Measurements from ENCODE around the gene CLUH.

Gene CLUH

DNA sequence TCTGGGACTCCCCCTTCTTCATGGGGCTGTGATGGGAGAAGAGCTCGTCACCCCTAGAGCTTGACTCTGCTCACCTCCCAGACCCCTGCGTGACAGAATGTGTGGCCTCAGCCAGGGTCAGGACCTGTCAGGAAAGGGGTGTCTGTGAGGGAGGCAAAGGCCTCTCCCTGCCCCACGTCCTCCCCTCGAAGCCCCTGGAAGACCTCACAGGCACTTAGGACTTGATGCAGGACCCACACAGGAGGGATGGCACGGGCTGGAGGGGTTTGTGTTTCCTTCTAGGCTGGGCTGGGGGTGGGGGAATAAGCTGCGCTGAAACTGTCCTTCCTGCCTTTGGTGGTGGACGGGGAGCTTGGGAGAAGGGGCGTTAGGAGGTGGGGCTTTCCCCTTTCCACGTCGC lies 11.0 kb upstream of the CLUH start:
- in situ Hi-C loops (cut with HindIII; ENCODE audit: low sequenced_read_pairs): no loop called here

DNA sequence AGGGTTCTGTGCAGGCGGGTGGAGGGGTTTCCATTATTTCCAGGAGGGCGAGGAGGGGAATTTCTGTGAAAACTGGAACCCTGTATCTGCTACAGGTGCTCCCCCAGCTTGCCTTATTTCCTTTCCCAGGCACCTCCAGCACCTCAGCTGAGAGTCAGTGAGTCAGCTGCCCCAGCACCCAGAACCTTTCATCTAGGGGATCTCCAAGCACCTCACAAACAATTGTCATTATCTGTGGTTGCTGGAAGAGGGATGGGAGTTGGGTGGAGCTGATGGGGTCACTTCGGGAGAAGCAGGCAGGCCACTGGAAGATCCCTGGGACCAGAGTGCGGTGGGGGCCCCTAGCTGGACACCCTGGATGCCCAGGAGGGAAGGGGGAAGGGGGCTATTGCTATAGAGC lies 10.0 kb upstream of the CLUH start:
- in situ Hi-C loops (cut with HindIII; ENCODE audit: low sequenced_read_pairs): no loop called here

DNA sequence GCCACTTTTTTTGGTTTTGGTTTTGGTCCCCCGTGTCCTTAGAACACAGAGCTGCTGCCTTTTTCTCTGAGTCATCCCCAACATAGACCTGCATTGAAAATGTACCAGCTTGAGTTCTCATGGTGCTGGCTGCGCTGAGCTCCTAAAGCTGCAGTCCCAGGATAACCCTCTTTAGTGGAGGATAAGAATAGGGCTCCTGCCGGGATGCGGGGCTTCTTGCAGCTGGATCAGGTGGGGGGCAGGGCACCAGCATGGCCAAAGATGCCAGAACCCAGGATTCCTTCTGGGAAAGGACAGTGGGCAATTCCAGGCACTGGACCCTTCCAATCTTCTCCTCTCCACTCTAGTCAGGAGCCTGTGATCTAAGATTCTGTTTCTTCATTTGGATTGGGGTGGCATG lies 8.3 kb upstream of the CLUH start:
- in situ Hi-C loops (cut with HindIII; ENCODE audit: low sequenced_read_pairs): no loop called here

DNA sequence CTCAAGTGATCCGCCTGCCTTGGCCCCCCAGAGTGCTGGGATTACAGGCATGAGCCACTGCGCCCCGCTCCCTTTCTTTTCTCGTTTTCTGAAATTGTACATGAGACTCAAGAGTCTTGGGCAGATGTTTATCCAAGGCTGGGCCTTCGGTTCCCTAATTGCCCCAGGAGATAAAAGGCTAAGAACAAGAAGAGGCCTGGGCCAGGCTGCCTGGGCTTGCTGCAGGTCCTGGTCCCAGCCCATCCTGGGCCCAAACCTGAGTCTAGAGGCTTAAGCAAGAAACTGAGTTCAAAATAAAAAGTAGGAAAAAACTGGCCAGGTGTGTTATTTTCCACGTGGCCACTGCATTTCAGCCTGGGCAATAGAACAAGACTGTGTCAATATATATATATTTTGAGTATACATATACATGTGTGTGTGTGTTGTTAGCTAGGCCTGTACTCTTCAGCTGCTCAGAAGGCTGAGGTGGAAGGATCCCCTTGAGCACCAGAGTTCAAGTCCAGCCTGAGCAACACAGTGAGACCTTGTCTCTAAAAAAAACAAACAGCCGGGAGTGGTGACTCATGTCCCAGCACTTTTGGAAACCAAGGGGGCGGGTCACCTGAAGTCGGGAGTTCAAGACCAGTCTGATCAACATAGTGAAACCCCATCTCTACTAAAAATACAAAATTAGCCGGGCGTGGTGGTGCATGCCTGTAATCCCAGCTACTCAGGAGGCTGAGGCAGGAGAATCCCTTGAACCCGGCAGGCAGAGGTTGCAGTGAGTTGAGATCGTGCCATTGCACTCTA lies 6.8 kb upstream of the CLUH start:
- in situ Hi-C loops (cut with HindIII; ENCODE audit: low sequenced_read_pairs): no loop called here

DNA sequence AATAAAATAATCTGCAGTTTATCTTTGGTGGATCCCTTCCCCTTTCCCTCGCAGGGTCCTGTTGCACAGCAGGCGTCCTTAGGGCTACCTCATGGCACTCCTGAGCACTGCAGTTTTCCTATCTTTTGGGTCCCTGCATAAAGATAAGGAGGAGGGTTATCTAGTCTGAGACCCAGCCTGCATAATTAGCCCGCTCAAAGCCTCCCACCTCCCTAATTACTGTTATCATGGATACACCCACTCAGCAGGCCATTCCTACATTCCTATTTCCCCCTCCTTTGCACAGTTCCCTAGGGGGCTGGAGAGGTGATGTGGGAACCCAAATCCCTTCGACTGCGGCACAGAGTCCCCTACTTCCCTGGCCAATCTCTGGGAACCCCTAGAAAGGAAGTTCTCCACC lies 5.1 kb upstream of the CLUH start:
- in situ Hi-C loops (cut with HindIII; ENCODE audit: low sequenced_read_pairs): no loop called here

DNA sequence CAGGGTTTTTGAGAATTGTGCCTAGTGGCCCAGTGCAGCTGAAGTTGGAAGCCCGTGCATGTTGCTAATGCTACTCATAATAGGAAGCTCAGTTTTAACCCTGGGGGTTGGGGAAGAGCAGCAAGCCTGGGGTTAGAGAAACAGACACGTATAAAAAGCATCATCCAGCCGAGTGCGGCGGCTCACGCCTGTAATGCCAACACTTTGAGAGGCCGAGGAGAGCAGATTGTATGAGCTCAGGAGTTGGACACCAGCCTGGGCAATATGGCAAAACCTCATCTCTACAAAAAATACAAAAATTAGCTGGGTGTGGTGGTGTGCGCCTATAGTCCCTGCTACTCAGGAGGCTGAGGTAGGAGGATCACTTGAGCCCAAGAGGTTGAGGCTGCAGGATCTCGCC lies 2.3 kb upstream of the CLUH start:
- in situ Hi-C loops (cut with HindIII; ENCODE audit: low sequenced_read_pairs): no loop called here

DNA sequence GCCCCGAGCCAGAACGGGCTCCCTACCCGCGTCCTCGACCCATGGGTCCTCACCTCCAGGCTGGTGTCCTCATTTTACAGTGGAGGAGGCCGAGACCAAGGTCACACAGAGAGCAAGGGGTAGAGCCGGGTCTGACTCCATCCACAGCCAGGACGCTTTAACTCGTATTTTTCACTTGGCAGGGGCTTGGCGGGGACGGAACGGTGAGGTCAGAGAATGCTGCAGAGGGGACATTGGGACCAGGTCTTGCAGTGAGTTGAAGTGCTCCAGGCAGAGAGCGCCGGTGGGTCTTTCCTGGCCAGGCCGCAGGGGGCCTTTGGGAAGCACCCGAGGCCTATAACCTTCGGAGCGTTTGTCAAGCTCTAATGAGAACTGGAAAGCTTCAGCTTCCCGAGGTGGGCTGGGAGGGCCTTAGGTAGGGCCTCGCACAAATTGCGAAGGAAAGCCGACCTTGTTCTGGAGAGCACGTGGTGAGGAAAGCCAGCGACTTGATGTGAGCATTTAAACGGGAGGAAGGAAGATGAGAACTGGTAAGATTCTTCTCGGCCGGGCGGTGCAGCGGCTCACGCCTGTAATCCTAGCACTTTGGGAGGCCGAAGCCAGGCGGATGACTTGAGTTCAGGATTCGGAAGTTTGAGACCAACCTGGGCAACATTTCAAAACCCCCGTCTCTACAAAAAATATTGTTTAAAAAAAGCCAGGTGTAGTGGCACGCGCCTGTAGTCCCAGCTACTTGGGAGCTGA lies 908 bp upstream of the CLUH start:
- in situ Hi-C loops (cut with HindIII; ENCODE audit: low sequenced_read_pairs): no loop called here

DNA sequence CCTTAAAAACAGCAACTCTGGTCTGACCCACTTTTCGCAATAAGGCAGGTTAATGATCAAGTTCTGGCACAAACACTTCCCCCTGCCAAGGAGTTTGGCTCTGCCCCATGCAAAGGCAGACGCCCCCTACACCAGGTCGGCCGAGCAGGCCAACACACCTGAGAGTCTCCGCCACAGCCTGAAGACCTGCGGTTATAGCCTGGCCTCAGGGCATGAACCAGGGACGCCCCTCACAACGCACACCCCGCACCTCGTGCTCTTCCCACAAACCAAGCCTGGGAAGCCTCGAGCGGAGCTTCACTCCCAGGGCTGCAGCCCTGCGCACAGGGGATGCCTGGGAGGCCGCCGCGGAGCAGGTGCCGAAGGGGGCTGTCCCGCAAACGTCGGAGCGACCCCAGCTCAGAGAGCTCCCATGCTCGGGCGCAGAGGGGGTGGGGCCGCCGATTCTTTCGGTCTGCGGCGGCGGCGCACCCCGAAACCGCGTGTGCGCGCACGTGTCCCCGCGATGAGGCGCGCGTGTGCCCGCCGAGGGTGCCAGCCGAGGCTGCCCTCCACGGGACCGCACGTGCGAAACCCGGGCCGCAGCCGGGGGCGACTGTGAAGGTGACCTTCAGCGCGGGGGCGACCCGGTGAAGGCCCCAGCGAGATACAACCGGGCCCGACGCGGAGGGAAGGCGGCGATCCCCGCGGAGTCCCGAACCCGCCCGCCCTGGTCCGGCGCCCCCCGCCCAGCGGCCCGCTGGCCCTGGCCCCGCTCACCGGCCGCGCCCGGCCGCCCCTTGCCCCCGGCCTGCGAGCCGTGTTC lies 559 bp downstream of the CLUH start:
- in situ Hi-C loops (cut with HindIII; ENCODE audit: low sequenced_read_pairs): no loop called here

DNA sequence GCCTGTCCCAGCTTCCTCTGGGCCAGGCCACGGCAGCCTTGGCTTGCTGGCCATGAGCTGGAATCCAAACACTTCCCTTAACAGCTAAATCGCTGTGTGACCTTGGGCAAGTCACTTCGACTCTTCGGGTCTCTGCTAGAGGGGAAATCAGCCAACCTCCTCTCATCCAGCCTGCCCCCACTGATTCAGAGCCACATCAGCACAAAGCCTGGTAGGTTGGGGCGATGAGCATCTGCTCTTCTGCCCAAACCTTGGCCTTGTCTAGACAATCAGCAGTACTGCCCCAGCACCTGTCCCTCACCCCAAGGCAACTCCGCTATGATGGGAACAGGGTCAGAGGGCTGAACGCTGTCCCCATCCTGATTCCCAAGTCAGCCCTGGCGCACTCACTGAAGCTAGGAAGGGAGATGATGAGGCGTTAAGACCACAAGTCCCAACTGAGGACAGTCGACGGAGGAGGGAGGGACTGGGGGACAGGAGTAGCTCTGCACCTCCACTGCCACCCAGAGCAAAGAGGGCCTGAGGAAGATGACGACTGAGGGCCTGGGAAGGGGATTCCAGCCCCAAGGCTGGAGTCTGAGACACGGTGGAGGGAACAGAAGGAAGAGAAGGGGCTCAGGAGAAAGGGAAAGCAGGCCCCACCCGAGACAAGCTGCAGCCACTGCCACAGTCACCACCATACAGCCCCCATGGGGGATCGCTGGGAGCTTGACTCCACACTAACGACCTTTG lies 1.3 kb downstream of the CLUH start:
- in situ Hi-C loops (cut with HindIII; ENCODE audit: low sequenced_read_pairs): no loop called here

DNA sequence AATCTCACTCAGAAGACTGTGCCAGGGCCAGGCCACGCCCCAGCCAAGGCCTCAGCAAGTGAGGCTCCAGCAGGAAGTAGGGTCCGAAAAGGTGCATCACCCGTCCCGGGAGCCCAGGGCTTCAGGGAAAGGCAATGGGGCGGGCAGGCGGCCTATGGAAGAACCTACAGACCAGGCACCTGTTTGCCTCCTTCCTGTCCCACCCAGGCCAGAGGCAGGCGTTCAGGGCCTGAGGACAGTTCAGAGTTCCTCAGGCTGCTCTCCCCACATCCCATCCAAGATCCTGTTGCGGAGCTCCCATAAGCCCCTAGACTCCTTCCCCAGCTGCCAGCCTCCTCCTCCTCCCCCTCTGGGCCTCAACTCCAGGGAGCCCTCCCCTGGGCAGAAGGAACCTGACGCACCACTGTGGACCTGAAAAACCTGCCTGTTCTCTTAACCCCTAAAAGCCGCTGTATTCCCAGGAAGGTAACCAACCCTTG lies 2.3 kb downstream of the CLUH start:
- in situ Hi-C loops (cut with HindIII; ENCODE audit: low sequenced_read_pairs): no loop called here

DNA sequence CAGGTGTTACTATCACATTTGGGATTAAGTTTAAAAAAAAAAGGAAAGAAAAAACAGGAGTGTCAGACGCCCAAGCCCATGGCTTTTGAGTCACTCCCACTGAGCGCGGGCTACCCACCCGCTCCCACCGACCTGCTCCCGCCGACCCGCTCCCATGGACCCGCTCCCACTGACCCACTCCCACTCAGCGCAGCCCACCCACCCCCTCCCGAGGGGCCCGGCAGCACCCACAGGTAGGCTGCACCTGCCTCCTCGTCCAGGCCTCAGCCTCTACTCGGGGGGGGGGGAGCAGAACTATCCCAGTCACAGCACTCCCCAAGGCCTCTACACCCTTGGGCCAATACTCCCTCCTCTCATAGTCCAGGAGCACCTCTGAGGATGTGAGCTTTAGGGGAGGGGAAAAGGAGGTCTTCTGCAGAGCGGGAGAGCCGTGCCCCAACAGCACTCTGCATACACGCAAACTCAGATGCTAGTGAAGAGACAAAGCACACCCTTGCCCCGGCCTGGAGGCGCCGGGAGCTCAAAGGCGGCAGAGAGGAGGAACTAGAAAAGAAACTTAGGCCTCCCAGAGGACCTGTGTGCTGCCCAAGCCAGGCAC lies 2.9 kb downstream of the CLUH start:
- in situ Hi-C loops (cut with HindIII; ENCODE audit: low sequenced_read_pairs): no loop called here

DNA sequence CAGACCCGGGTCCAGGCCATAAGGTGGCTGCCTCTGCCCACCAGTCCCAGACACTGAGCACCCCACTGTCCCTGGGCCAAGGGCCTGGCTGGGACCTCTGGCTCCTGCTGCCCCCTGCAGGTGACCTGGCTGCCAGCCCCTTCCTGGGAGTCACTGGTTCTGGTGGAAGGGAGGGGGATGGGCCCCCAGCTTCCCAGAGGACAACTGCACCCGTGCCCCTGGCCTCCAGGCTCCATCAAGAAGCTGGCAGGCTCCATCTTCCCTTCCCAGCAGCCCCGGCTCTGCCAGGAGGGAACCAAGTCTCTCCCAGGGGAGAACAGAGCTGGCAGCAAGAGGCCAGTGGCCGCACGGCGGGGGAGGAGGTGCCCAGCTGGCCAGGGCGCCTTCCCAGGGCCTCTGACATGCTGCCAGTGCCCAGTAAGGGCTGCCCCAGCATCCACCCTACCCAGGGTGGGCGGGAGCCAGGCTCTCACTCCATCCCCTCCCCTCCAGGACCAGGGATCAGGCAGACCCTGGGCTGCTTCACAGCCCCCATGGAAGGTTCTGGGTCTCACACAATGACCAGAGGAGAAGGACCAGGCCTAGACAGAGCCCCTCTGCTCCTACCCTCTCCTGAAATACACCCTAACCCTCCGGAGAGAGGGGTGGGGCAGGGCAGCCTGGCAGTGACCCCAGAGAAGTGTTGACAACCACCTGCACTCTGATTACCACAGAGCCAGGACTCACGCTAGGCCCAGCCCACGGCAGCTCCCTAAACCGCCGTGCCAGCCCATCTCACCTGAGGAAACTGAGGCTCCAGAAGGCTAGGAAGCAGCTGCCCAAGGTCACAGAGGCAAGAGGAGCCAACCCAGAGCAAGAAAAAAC lies 3.6 kb downstream of the CLUH start:
- in situ Hi-C loops (cut with HindIII; ENCODE audit: low sequenced_read_pairs): no loop called here

DNA sequence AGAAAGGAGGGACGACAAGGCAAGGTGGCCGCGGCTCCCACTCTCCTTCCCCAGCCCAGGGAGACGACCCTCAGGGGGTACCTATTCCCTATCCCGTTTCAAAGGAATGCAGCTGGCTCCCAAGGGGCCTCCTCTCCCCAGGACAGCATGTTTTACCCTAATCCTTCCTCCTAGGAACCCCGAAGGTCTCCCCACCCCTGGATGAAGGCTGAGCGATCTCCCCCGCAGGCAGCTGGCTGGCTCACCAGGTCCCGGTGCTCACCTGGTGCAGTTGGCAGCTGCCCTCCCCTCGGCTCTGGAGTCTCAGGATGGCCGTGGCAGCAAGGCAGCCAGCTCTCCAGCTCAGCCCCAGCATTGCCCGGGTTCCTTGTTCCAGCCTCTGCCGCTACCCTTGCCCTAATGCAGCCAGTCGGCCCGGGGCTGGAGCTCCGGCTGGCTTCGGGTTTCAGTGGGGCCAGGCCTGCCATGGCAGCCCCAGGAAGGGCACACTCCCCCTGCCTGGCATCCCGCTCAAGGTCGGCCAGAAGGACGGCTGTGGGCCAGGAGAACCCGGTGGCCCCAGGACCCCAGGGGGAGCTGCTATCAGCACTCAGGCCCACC lies 4.6 kb downstream of the CLUH start:
- in situ Hi-C loops (cut with HindIII; ENCODE audit: low sequenced_read_pairs): no loop called here

DNA sequence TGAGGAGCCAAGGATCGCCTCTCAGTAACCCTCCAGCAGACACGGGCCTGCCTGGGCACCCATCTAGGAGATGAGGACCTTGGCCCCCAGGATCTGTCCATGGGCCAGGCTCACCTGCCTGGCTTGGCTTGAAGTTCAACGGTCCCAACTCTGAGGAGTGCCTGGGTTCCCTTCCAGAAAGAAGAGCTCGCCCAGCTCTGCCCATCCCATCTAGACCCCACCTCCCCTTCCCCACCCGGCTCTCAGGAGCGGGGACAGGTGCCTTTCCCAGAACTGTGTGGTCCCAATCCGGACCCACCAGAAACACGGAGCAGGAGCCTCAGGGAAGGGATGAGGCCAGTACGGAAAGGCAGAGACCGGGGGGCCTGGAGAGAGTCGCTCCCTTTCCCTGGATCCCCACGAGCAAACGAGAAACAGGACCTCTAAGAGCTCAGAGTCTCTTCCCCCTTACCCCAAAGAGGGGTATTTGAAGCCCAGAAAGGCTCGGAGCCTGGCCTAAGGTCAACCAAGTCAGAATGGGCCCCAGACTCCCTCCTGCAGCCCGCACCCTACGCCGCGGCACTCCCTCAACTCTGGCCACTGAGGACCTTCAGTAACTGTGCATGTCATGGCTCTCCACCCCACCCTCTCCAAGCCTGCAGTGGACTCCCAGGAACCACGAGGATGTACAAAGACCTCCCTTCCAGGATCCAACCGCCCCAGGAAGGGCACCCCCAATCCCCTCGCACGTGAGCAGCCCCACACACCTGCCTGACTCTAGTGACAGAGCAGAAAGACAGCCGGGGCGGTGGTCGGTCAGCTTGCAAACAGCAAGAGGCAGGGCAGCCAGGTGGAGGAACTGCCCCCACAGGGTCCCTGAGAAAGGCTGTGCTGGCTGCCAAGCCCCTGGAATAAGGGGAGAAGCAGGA lies 5.4 kb downstream of the CLUH start:
- in situ Hi-C loops (cut with HindIII; ENCODE audit: low sequenced_read_pairs): no loop called here

DNA sequence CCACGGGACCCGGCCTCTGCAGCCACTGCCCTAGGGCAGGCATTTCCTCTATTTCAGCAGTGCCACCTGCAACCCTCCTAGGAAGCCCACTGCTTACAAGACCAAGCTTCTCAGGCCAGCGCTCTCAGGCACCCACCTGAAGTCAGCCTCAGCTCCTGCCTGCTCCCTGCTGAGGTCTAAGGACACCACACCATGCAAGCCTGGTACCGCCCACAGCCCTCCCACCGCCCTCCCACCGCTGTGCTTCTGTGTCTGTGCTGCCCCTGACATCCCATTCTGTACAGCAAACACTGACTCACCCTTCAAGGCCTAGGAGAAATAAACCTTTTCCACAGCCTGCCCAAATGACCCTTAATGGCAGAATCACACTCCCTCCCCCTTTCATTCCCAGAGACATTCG lies 6.3 kb downstream of the CLUH start:
- in situ Hi-C loops (cut with HindIII; ENCODE audit: low sequenced_read_pairs): no loop called here

DNA sequence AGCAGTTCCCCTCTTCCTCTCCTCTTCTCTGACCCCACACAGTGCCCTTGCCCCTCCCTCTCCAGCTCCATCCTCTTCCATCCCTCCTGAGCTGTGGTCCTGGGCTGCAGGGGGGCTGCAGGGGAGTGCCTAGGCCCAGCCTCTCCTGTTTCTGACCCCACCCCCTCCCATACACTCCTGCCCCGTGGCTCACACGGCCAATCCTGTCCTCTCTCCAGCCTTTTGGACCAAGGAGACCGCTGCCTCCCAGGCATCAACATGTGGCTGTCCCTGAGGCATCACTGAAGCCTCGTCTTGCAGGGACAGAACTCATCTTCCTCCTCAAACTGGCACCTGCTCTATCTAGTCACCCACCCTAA lies 6.7 kb downstream of the CLUH start:
- in situ Hi-C loops (cut with HindIII; ENCODE audit: low sequenced_read_pairs): no loop called here

DNA sequence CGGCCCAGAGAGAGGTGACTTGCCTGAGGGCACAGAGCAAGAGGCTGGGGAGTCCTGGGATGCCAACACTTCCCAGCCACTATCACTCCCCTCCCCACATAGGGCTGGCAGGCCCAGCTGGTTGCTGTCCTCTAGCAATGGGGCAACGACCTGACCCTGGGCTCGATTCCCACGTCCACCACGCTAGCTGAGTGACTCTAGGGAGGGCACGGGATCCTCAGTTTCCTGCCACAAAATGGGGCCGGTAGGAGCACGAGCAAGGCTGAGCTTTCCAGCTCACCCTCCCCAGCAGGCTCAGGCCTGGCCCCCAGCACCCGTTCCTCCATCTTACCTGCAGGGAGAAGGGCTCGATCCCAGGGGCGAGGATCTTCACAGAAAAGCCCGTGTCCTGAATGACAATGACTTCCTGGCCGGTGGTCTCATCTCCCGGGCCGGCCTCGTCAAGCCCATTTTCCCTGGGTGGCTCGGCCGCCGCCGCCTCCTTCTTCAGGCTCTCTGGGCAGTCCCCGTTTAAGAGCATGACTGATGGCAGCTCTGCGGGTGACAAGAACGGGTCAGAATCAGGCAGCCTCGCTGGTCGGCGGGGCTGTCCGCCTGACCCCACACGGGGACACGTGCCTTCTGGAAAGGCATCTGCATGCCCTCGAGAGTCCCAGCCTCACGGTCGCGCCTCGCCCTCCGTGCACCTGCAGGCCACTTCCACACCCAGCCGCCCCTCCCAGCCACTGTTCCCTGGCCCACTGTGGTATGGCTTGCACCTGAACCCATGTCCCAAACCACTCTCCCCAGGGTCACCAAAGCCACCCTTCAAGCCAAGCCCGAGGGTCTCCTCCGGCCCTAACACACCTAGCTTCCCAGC lies 7.3 kb downstream of the CLUH start:
- in situ Hi-C loops (cut with HindIII; ENCODE audit: low sequenced_read_pairs): no loop called here
